ENCODE measurements around the gene RNF25.

Gene RNF25

GRCh38 chr2:218626369-218626768, 45.4 kb downstream of the RNF25 start:
- no peak for DNase-seq (ENCODE audit: low spot score)

- no peak for DNase-seq (ENCODE audit: low spot score)
Measured at GRCh38 chr2:218623366-218623705, 48.5 kb downstream of the RNF25 start.

- peak; percentile 29 for DNase-seq (ENCODE audit: low spot score)
Measured at GRCh38 chr2:218622606-218623365, 49.0 kb downstream of the RNF25 start.

GRCh38 chr2:218621007-218621406, 50.8 kb downstream of the RNF25 start:
- DNase-seq (ENCODE audit: low spot score) = no peak

- no peak for DNase-seq (ENCODE audit: low spot score)
Measured at GRCh38 chr2:218618102-218618860, 53.5 kb downstream of the RNF25 start.

GRCh38 chr2:218615868-218616315, 55.9 kb downstream of the RNF25 start:
- DNase-seq (ENCODE audit: low spot score) = no peak

All from cerebellar cortex (tissue), 1 donor.